HG02763 (cell line): ENCODE data around the gene SLC5A12.
A peak's percentile ranks its signal among the peaks of the same experiment; 100 is the strongest.
"Not testable (repeated sequence)": the region's sequence is repeated elsewhere in the genome, so short reads cannot be mapped to it uniquely, and the experiment has no call there.

ENCODE experiments used
- ATAC-seq: cut with Tn5 transposase; IDR thresholded peaks from one replicate; pipeline ENCODE4 v1.9.1; 2021; ENCODE audit warnings: mild to moderate bottlenecking, moderate library complexity; ENCODE audit not compliant: unreplicated experiment

Gene SLC5A12

GRCh38 chr11:26655287-26655686 lies 66.6 kb downstream of the SLC5A12 start:
- no peak for ATAC-seq

- no peak for ATAC-seq
Observed at GRCh38 chr11:26651916-26652315, 69.9 kb downstream of the SLC5A12 start.

- ATAC-seq, result peak; percentile 86
Observed at GRCh38 chr11:26649884-26650283, 72.0 kb downstream of the SLC5A12 start.

GRCh38 chr11:26643314-26643713 lies 78.5 kb downstream of the SLC5A12 start:
- not testable (repeated sequence) for ATAC-seq

GRCh38 chr11:26632691-26633159 lies 89.1 kb downstream of the SLC5A12 start:
- peak; percentile 72 for ATAC-seq

- no peak for ATAC-seq
Observed at GRCh38 chr11:26626346-26626745, 95.5 kb downstream of the SLC5A12 start.

GRCh38 chr11:26623076-26623659 lies 98.7 kb downstream of the SLC5A12 start:
- ATAC-seq, result no peak

- ATAC-seq, result no peak
Observed at GRCh38 chr11:26622181-26622580, 99.7 kb downstream of the SLC5A12 start.

- no peak for ATAC-seq
Observed at GRCh38 chr11:26621132-26621531, 100.7 kb downstream of the SLC5A12 start.

- ATAC-seq, result no peak
Observed at GRCh38 chr11:26620282-26621045, 101.4 kb downstream of the SLC5A12 start.

- ATAC-seq, result no peak
Observed at GRCh38 chr11:26618441-26618840, 103.4 kb downstream of the SLC5A12 start.
